Body of pancreas (tissue), 4 donors: ENCODE measurements around the gene CHODL. TPM values are rescaled to one million over a fixed set of nuclear protein-coding genes. Genes with fewer than 3 reads are reported as not detected.

Experiments
- ATAC-seq: fragments of 150-250 bp; one replicate; pipeline ENCODE4 v1.9.1; 2016
- DNase-seq, 4 donors: peaks; one replicate each; pipeline ENCODE4 v3.0.0-alpha.2; 2019
- H3K27ac ChIP-seq, 4 donors: fragments of 200-600 bp; sonication (generic); 1 replicate in 3 of 4; 2 replicates in 1 of 4; pipeline versions ENCODE4 v1.5.1 to v1.6.1; 2016 to 2019; ENCODE audit warnings: mild to moderate bottlenecking in 1 of 4, mixed read lengths in 1 of 4, moderate library complexity in 1 of 4
- H3K27me3 ChIP-seq, 2 donors: fragments of 200-600 bp; sonication (generic); one replicate each; pipeline ENCODE4 v1.6.0; 2016; ENCODE audit warnings: mild to moderate bottlenecking in 1 of 2
- H3K36me3 ChIP-seq, 2 donors: fragments of 200-600 bp; sonication (generic); replicated peaks in 1 of 2; 2 replicates each; pipeline ENCODE4 v1.5.1; 2016; ENCODE audit warnings: low read depth in 2 of 2; ENCODE audit not compliant: insufficient read depth in 1 of 2
- H3K4me1 ChIP-seq: fragments of 200-600 bp; sonication (generic); one replicate; pipeline ENCODE4 v1.6.0; 2016
- H3K4me3 ChIP-seq, 2 donors: fragments of 200-600 bp; sonication (generic); 1 replicate in 1 of 2; 2 replicates in 1 of 2; pipeline ENCODE4 v1.5.1; 2016 to 2019
- H3K9me3 ChIP-seq, 3 donors: fragments of 200-600 bp; sonication (generic); 1 replicate in 2 of 3; 2 replicates in 1 of 3; pipeline ENCODE4 v1.5.1; 2016
- CTCF ChIP-seq, 7 experiments: fragments of 450-650 bp in 4 of 7; fragments of 200-600 bp in 3 of 7; sonication (generic) in 3 of 7; IDR thresholded peaks; one replicate each; pipeline ENCODE4 v1.5.1; 2016 to 2019; ENCODE audit warnings: antibody characterized with exemption in 7 of 7
- POLR2A ChIP-seq, 3 donors: fragments of 450-650 bp; IDR thresholded peaks; one replicate each; pipeline ENCODE4 v1.6.1; 2016; ENCODE audit warnings: antibody characterized with exemption in 3 of 3, mild to moderate bottlenecking in 2 of 3
- WGBS, 2 donors: methylation state at CpG; one replicate each; pipeline ENCODE4 v1.1.5; 2017; 5-methylcytosine and 5-hydroxymethylcytosine counted together
- intact Hi-C: fragments of 100-400 bp; cut with DNase I; formaldehyde crosslinking; loops from one replicate; pipeline ENCODE4 v1.15.1; 2023
- total RNA-seq, 2 donors: library from RNA; depleted of rRNA; stranded (reverse); fragments of >200 nt; gene quantifications; one replicate each; pipeline ENCODE4 v1.1.0, GENCODE V29; 2016

CHODL gene
- total RNA-seq, 2 donors from 2014 or later: 0.26 to 4.9 TPM

GRCh38 chr21:18294100-18294499 is 49.5 kb downstream of the CHODL start:
- Histone ChIP-seq H3K27me3 (no peaks in the 10 kb centered on the region), H3K36me3 (no peaks in the 10 kb centered on the region), H3K4me3 (no peak overlapping the region), H3K4me1 (no peaks in the 10 kb centered on the region), H3K27ac (no peak overlapping the region), H3K9me3 (no peaks in the 10 kb centered on the region)
- intact Hi-C loops: no loop called here
- no peak for DNase-seq
- WGBS, 2 donors: 59 to 64% methylated on average over 9 of the region's 9 CpGs
- TF ChIP-seq POLR2A (IDR thresholded peaks at IDR 0.05) (no peak), CTCF (IDR thresholded peaks at IDR 0.05) (no peak)
- ATAC-seq: no peak

- ATAC-seq (no peak), DNase-seq (no peak)
- Histone ChIP-seq H3K36me3 (no peaks in the 10 kb centered on the region), H3K27ac (no peak overlapping the region), H3K4me3 (no peak overlapping the region), H3K27me3 (no peaks in the 10 kb centered on the region), H3K9me3 (no peaks in the 10 kb centered on the region), H3K4me1 (no peaks in the 10 kb centered on the region)
- TF ChIP-seq CTCF (IDR thresholded peaks at IDR 0.05) (no peak), POLR2A (IDR thresholded peaks at IDR 0.05) (no peak)
- 50 to 57% methylated on average over 1 of the region's 1 CpG for WGBS, 2 donors
- intact Hi-C loops: no loop called here
Observed at GRCh38 chr21:18298228-18298627, 53.6 kb downstream of the CHODL start.

Other genes with a start within 250 kb of the CHODL start
- not detected for gene TMPRSS15, start 159.0 kb downstream of the CHODL start, total RNA-seq